ENCODE results near the gene PAQR4.

- TF ChIP-seq, protein P1, sequence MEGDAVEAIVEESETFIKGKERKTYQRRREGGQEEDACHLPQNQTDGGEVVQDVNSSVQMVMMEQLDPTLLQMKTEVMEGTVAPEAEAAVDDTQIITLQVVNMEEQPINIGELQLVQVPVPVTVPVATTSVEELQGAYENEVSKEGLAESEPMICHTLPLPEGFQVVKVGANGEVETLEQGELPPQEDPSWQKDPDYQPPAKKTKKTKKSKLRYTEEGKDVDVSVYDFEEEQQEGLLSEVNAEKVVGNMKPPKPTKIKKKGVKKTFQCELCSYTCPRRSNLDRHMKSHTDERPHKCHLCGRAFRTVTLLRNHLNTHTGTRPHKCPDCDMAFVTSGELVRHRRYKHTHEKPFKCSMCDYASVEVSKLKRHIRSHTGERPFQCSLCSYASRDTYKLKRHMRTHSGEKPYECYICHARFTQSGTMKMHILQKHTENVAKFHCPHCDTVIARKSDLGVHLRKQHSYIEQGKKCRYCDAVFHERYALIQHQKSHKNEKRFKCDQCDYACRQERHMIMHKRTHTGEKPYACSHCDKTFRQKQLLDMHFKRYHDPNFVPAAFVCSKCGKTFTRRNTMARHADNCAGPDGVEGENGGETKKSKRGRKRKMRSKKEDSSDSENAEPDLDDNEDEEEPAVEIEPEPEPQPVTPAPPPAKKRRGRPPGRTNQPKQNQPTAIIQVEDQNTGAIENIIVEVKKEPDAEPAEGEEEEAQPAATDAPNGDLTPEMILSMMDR (IDR thresholded peaks at IDR 0.05; ENCODE audit: low read length), result no peak
- TF ChIP-seq EZH2phosphoT487 (IDR thresholded peaks at IDR 0.05; ENCODE audit: low read length), result no peak
Observed at GRCh38 chr16:2973093-2973492, 3.9 kb downstream of the PAQR4 start.
